Liver (tissue), 9 donors: ENCODE data around the gene CCSAP. TPM values are rescaled to one million over a fixed set of nuclear protein-coding genes. Genes with fewer than 3 reads are reported as not detected.

Experiments used
- DNase-seq: peaks from one replicate; pipeline ENCODE4 v3.0.0-alpha.2; 2017; ENCODE audit warnings: low spot score
- H3K27ac ChIP-seq, 2 donors: one replicate each; pipeline ENCODE4 v1.7.0; 2013; ENCODE audit warnings: inconsistent platforms in 2 of 2, low read length in 2 of 2, control low read depth in 1 of 2, low read depth in 1 of 2, mild to moderate bottlenecking in 1 of 2
- H3K27me3 ChIP-seq, 4 donors: one replicate each; pipeline versions ENCODE4 v1.6.1 to v1.7.0; 2013; ENCODE audit warnings: low read length in 3 of 4, inconsistent platforms in 1 of 4, mild to moderate bottlenecking in 1 of 4, moderate library complexity in 1 of 4; ENCODE audit not compliant: control insufficient read depth in 4 of 4, insufficient read depth in 4 of 4
- H3K36me3 ChIP-seq, 4 donors: one replicate each; pipeline versions ENCODE4 v1.6.1 to v1.7.0; 2013; ENCODE audit warnings: low read length in 3 of 4, mild to moderate bottlenecking in 3 of 4, low read depth in 1 of 4, moderate library complexity in 1 of 4; ENCODE audit not compliant: control insufficient read depth in 4 of 4, insufficient read depth in 3 of 4
- H3K4me1 ChIP-seq, 4 donors: one replicate each; pipeline versions ENCODE4 v1.6.1 to v1.7.0; 2013; ENCODE audit warnings: low read length in 3 of 4, mild to moderate bottlenecking in 3 of 4, moderate library complexity in 1 of 4; ENCODE audit not compliant: control insufficient read depth in 4 of 4, insufficient read depth in 4 of 4
- H3K4me3 ChIP-seq, 3 donors: one replicate each; pipeline versions ENCODE4 v1.6.1 to v1.7.0; 2013; ENCODE audit warnings: low read length in 3 of 3, control low read depth in 1 of 3, low read depth in 1 of 3, mild to moderate bottlenecking in 1 of 3
- H3K9ac ChIP-seq, 2 donors: one replicate each; pipeline ENCODE4 v1.7.0; 2013; ENCODE audit warnings: low read length in 2 of 2, mild to moderate bottlenecking in 2 of 2, moderate library complexity in 2 of 2, control low read depth in 1 of 2, low read depth in 1 of 2
- H3K9me3 ChIP-seq, 4 donors: one replicate each; pipeline versions ENCODE4 v1.6.1 to v1.7.0; 2013; ENCODE audit warnings: low read length in 3 of 4; ENCODE audit not compliant: control insufficient read depth in 4 of 4
- EGR1 ChIP-seq, 2 donors: IDR thresholded peaks; 2 replicates each; pipeline ENCODE4 v1.6.1; 2016 to 2018; ENCODE audit warnings: antibody characterized with exemption in 2 of 2, low read depth in 2 of 2
- FOXA2 ChIP-seq: IDR thresholded peaks from 2 replicates; pipeline ENCODE4 v1.6.1; 2016; ENCODE audit warnings: antibody characterized with exemption
- GABPA ChIP-seq, 2 donors: IDR thresholded peaks in 1 of 2; conservative IDR thresholded peaks in 1 of 2; 2 replicates each; pipeline ENCODE4 v1.6.1; 2016; ENCODE audit warnings: antibody characterized with exemption in 2 of 2, mild to moderate bottlenecking in 1 of 2, moderate library complexity in 1 of 2
- HNF4A ChIP-seq, 2 donors: conservative IDR thresholded peaks; 2 replicates each; pipeline ENCODE4 v1.6.1; 2016; ENCODE audit warnings: antibody characterized with exemption in 2 of 2, mild to moderate bottlenecking in 2 of 2
- HNF4G ChIP-seq: IDR thresholded peaks from 2 replicates; pipeline ENCODE4 v1.6.1; 2016; ENCODE audit warnings: antibody characterized with exemption
- NR2F2 ChIP-seq: IDR thresholded peaks from 2 replicates; pipeline ENCODE4 v1.6.1; 2016; ENCODE audit warnings: antibody characterized with exemption
- RAD21 ChIP-seq, 2 donors: IDR thresholded peaks; 2 replicates each; pipeline ENCODE4 v1.6.1; 2016; ENCODE audit warnings: antibody characterized with exemption in 2 of 2, mild to moderate bottlenecking in 2 of 2
- RXRA ChIP-seq, 2 donors: IDR thresholded peaks; 2 replicates each; pipeline ENCODE4 v1.6.1; 2017 to 2018; ENCODE audit warnings: antibody characterized with exemption in 2 of 2, mild to moderate bottlenecking in 1 of 2
- SP1 ChIP-seq: IDR thresholded peaks from 2 replicates; pipeline ENCODE4 v1.6.1; 2018; ENCODE audit warnings: antibody characterized with exemption, mild to moderate bottlenecking
- TAF1 ChIP-seq: conservative IDR thresholded peaks from 2 replicates; pipeline ENCODE4 v1.6.1; 2016; ENCODE audit warnings: antibody characterized with exemption, mild to moderate bottlenecking
- YY1 ChIP-seq: IDR thresholded peaks from 2 replicates; pipeline ENCODE4 v1.6.1; 2016; ENCODE audit warnings: antibody characterized with exemption, mild to moderate bottlenecking
- WGBS: extraction: QIAGEN DNeasy Blood & Tissue Kit; methylation state at CpG from one replicate; pipeline ENCODE4 v1.1.7; 2013; 5-methylcytosine and 5-hydroxymethylcytosine counted together
- polyA plus RNA-seq, 2 donors: library from polyadenylated mRNA; stranded (reverse) in 1 of 2; unstranded in 1 of 2; fragments of 200-250 nt in 1 of 2; fragments of >200 nt in 1 of 2; fragmentation: Nextera tagmentation in 1 of 2; extraction: Ambion mirVana in 1 of 2; gene quantifications; one replicate each; pipeline versions ENCODE4 v1.2.1 to v1.2.3, GENCODE V29; 2013 to 2015
- total RNA-seq, 2 donors: library from RNA; depleted of rRNA; stranded (reverse); fragments of >200 nt; gene quantifications; one replicate each; pipeline ENCODE4 v1.2.3, GENCODE V29; 2014
- TF ChIP-seq, protein P1 (sequence below): fragments of 150-350 bp; IDR thresholded peaks from 2 replicates; pipeline ENCODE4 v1.5.1; 2017; ENCODE audit warnings: improper control_type of control experiment, low read depth, low read length; ENCODE audit not compliant: missing input control
- TF ChIP-seq, protein P2 (sequence below): IDR thresholded peaks from 2 replicates; pipeline ENCODE4 v1.6.1; 2016; ENCODE audit warnings: antibody characterized with exemption
- TF ChIP-seq, protein P3 (sequence below): IDR thresholded peaks from 2 replicates; pipeline ENCODE4 v1.6.1; 2016; ENCODE audit warnings: antibody characterized with exemption
- TF ChIP-seq, protein P4 (sequence below): IDR thresholded peaks from 2 replicates; pipeline ENCODE4 v1.6.1; 2016; ENCODE audit warnings: antibody characterized with exemption, mild to moderate bottlenecking
- TF ChIP-seq, protein P5 (sequence below): IDR thresholded peaks from 2 replicates; pipeline ENCODE4 v1.6.1; 2016; ENCODE audit warnings: antibody characterized with exemption
- donor health status: healthy.
- donor health status: healthy.
- donor health status: healthy.
- donor health status: healthy.
- donor health status: healthy.

Gene CCSAP
- total and polyA plus RNA-seq, 4 donors: 0.77 to 4.6 (median 1.7) TPM

DNA sequence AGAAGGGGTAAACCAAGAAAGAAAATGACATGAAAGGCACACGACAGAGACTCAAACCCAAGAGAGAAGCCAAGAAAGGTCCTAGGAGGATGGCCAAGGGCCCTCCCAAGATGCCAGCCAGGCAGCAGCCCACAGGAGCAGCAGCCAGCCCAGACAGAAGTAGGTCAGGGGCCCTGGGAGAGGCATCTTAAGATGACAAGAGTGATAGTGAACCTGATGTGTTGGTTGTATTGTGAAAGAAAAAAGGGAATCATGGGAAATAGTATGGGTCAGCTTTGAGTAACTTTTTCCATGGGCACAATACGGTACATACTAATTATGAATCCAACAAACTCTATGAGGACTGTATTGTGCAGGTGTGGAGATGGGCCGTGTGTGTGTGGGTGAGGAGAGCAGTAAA lies 3.3 kb downstream of the CCSAP start (continued):
- TF ChIP-seq GABPA (IDR thresholded peaks at IDR 0.05 in 1 of 2, conservative IDR thresholded peaks at IDR 0.05 in 1 of 2): no peak
- TF ChIP-seq RAD21 (IDR thresholded peaks at IDR 0.05): no peak
- no peak for TF ChIP-seq EGR1 (IDR thresholded peaks at IDR 0.05; ENCODE audit: low read depth in 2 of 2)

DNA sequence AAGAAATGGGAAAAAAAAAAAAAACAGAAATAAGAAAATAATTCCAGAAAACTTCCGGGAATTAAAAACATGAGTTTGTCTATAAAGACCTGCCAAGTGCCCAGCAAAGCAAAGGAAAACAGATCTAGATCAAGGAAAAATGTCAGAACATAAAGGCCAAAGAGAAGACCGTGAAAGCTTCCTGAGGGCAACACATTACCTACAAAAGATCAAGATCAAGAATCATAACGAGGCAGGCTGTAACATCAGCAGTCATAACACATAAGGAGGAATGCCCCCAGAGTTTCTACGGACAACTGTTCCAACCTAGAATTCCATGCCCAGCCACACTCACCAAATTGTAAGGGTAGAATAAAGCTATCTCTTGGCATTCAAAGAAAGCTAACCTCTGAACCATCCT lies 3.8 kb downstream of the CCSAP start:
- Histone ChIP-seq H3K27ac (no peak overlapping the region), H3K9ac (no peak overlapping the region), H3K36me3 (no peaks in the 10 kb centered on the region), H3K9me3 (no peaks in the 10 kb centered on the region), H3K27me3 (no peaks in the 10 kb centered on the region), H3K4me1 (peaks cover 6 to 17% (median 11%) of the 10 kb centered on the region in 4 donors), H3K4me3 (no peak overlapping the region)
- no peak for DNase-seq
- 96% methylated on average over 4 of the region's 4 CpGs for WGBS
- no peak for TF ChIP-seq SP1
- TF ChIP-seq YY1: no peak
- TF ChIP-seq, protein P1, sequence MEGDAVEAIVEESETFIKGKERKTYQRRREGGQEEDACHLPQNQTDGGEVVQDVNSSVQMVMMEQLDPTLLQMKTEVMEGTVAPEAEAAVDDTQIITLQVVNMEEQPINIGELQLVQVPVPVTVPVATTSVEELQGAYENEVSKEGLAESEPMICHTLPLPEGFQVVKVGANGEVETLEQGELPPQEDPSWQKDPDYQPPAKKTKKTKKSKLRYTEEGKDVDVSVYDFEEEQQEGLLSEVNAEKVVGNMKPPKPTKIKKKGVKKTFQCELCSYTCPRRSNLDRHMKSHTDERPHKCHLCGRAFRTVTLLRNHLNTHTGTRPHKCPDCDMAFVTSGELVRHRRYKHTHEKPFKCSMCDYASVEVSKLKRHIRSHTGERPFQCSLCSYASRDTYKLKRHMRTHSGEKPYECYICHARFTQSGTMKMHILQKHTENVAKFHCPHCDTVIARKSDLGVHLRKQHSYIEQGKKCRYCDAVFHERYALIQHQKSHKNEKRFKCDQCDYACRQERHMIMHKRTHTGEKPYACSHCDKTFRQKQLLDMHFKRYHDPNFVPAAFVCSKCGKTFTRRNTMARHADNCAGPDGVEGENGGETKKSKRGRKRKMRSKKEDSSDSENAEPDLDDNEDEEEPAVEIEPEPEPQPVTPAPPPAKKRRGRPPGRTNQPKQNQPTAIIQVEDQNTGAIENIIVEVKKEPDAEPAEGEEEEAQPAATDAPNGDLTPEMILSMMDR: no peak
- no peak for TF ChIP-seq FOXA2
- no peak for TF ChIP-seq HNF4A (conservative IDR thresholded peaks at IDR 0.05)
- TF ChIP-seq TAF1: no peak
- TF ChIP-seq, protein P2, sequence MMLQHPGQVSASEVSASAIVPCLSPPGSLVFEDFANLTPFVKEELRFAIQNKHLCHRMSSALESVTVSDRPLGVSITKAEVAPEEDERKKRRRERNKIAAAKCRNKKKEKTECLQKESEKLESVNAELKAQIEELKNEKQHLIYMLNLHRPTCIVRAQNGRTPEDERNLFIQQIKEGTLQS: no peak
- TF ChIP-seq, protein P3, sequence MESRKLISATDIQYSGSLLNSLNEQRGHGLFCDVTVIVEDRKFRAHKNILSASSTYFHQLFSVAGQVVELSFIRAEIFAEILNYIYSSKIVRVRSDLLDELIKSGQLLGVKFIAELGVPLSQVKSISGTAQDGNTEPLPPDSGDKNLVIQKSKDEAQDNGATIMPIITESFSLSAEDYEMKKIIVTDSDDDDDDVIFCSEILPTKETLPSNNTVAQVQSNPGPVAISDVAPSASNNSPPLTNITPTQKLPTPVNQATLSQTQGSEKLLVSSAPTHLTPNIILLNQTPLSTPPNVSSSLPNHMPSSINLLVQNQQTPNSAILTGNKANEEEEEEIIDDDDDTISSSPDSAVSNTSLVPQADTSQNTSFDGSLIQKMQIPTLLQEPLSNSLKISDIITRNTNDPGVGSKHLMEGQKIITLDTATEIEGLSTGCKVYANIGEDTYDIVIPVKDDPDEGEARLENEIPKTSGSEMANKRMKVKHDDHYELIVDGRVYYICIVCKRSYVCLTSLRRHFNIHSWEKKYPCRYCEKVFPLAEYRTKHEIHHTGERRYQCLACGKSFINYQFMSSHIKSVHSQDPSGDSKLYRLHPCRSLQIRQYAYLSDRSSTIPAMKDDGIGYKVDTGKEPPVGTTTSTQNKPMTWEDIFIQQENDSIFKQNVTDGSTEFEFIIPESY: no peak
- TF ChIP-seq, protein P4, sequence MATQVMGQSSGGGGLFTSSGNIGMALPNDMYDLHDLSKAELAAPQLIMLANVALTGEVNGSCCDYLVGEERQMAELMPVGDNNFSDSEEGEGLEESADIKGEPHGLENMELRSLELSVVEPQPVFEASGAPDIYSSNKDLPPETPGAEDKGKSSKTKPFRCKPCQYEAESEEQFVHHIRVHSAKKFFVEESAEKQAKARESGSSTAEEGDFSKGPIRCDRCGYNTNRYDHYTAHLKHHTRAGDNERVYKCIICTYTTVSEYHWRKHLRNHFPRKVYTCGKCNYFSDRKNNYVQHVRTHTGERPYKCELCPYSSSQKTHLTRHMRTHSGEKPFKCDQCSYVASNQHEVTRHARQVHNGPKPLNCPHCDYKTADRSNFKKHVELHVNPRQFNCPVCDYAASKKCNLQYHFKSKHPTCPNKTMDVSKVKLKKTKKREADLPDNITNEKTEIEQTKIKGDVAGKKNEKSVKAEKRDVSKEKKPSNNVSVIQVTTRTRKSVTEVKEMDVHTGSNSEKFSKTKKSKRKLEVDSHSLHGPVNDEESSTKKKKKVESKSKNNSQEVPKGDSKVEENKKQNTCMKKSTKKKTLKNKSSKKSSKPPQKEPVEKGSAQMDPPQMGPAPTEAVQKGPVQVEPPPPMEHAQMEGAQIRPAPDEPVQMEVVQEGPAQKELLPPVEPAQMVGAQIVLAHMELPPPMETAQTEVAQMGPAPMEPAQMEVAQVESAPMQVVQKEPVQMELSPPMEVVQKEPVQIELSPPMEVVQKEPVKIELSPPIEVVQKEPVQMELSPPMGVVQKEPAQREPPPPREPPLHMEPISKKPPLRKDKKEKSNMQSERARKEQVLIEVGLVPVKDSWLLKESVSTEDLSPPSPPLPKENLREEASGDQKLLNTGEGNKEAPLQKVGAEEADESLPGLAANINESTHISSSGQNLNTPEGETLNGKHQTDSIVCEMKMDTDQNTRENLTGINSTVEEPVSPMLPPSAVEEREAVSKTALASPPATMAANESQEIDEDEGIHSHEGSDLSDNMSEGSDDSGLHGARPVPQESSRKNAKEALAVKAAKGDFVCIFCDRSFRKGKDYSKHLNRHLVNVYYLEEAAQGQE: no peak
- no peak for TF ChIP-seq GABPA (IDR thresholded peaks at IDR 0.05 in 1 of 2, conservative IDR thresholded peaks at IDR 0.05 in 1 of 2)
- TF ChIP-seq RAD21 (IDR thresholded peaks at IDR 0.05): no peak
- TF ChIP-seq RXRA (IDR thresholded peaks at IDR 0.05): no peak
- no peak for TF ChIP-seq NR2F2
- no peak for TF ChIP-seq HNF4G
- TF ChIP-seq, protein P5, sequence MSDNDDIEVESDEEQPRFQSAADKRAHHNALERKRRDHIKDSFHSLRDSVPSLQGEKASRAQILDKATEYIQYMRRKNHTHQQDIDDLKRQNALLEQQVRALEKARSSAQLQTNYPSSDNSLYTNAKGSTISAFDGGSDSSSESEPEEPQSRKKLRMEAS: no peak
- no peak for TF ChIP-seq EGR1 (IDR thresholded peaks at IDR 0.05; ENCODE audit: low read depth in 2 of 2)
